Measurements from ENCODE around the gene CREB5. TPM values are rescaled to one million over a fixed set of nuclear protein-coding genes. Genes with fewer than 3 reads are reported as not detected.

The CREB5 gene
- total RNA-seq, 1 experiment from 2014 or later = 19.2 TPM

DNA sequence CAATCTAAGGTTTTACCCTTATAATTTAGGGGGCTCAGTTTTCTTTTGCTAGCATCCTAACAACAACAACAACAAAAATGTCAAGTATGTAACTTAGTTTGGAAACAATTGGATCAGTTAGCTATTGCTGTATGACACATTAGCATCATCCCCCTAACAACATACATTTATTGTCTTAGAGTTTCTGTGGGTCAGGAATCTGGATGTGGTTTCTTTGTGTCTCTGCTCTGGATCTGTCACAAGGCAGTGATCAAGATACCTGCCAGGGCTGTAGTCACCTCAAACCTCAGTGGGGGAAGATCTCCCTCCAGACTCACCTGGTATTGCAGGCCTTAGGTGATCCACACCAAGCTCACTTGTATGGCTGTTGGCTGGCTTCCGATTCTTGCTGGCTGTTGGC lies 18.3 kb downstream of the CREB5 start:
- no TSS peak for BruUV-seq (replicated peaks)
- H3K4me3 Mint-ChIP-seq (ENCODE audit: low read depth, unreplicated experiment) = no peak overlapping the region
- H3K4me1 Mint-ChIP-seq (ENCODE audit: low read depth, unreplicated experiment) = peaks cover 28% of the 10 kb centered on the region
- CTCF ChIA-PET = interaction anchor here (1.1 kb wide), 1 partner anchor 11 kb away, joined by 3 read pairs; no protein-coding TSS in a partner anchor
- no peaks in the 10 kb centered on the region for H3K36me3 Mint-ChIP-seq (ENCODE audit: insufficient read depth, unreplicated experiment)
- intact Hi-C loops (cut with micrococcal nuclease; ENCODE audit: unreplicated experiment) = no loop called here
- H3K27ac Mint-ChIP-seq (ENCODE audit: unreplicated experiment) = no peak overlapping the region
- H3K27me3 Mint-ChIP-seq (ENCODE audit: unreplicated experiment) = no peaks in the 10 kb centered on the region
- DNase-seq = no peak
- TF ChIP-seq, protein P1, sequence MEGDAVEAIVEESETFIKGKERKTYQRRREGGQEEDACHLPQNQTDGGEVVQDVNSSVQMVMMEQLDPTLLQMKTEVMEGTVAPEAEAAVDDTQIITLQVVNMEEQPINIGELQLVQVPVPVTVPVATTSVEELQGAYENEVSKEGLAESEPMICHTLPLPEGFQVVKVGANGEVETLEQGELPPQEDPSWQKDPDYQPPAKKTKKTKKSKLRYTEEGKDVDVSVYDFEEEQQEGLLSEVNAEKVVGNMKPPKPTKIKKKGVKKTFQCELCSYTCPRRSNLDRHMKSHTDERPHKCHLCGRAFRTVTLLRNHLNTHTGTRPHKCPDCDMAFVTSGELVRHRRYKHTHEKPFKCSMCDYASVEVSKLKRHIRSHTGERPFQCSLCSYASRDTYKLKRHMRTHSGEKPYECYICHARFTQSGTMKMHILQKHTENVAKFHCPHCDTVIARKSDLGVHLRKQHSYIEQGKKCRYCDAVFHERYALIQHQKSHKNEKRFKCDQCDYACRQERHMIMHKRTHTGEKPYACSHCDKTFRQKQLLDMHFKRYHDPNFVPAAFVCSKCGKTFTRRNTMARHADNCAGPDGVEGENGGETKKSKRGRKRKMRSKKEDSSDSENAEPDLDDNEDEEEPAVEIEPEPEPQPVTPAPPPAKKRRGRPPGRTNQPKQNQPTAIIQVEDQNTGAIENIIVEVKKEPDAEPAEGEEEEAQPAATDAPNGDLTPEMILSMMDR (IDR thresholded peaks at IDR 0.05; ENCODE audit: unreplicated experiment) = no peak
- no peaks in the 10 kb centered on the region for H3K9me3 Mint-ChIP-seq (ENCODE audit: low read depth, unreplicated experiment)

DNA sequence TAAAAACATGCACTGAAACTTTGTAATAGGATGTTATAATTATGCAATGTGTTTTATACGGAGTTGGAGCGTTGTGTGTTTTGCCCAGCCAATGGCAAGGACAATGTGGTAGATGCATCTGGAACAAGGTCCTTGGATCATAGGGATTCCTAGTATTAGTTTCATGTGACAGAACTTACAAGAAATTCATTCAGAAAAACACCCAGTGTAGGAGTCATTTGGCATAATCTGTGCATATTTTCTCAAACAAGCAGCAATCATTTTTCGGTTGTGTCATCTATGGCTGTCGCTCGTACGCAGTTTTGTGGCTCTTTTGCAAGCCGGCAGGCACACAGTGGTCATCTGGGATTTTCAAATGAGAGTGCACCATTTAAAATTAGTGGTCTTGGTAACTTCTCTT lies 19.8 kb downstream of the CREB5 start:
- CTCF ChIA-PET = interaction anchor here (0.5 kb wide), 1 partner anchor 176 kb away, joined by 3 read pairs; no protein-coding TSS in a partner anchor
- BruUV-seq (replicated peaks) = no TSS peak

DNA sequence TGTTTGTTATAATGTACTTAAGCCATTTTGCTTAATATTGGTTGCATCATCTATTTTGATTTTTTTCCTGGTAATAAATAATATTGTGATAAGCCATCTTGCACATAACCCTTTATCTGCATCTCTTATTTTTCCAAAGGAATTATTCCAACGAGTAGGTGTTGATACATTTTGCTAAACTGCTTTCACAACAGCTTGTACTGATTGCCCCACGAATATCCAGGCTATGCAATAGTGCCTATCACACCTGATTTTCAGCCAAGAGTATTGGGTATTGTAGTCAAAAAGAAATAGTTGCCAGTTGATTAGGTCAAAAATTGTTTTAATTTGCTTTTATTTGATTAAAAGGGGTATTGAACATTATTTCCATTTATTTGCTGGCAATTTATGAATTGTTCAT lies 20.7 kb downstream of the CREB5 start:
- BruUV-seq (replicated peaks) = no TSS peak
- H3K4me1 Mint-ChIP-seq (ENCODE audit: low read depth, unreplicated experiment) = peaks cover 36% of the 10 kb centered on the region
- no peak for DNase-seq
- TF ChIP-seq, protein P1 (IDR thresholded peaks at IDR 0.05; ENCODE audit: unreplicated experiment) = no peak
- H3K4me3 Mint-ChIP-seq (ENCODE audit: low read depth, unreplicated experiment) = no peak overlapping the region
- no peak overlapping the region for H3K27ac Mint-ChIP-seq (ENCODE audit: unreplicated experiment)
- H3K27me3 Mint-ChIP-seq (ENCODE audit: unreplicated experiment) = no peaks in the 10 kb centered on the region
- intact Hi-C loops (cut with micrococcal nuclease; ENCODE audit: unreplicated experiment) = no loop called here
- no peaks in the 10 kb centered on the region for H3K36me3 Mint-ChIP-seq (ENCODE audit: insufficient read depth, unreplicated experiment)
- no peaks in the 10 kb centered on the region for H3K9me3 Mint-ChIP-seq (ENCODE audit: low read depth, unreplicated experiment)
- CTCF ChIA-PET = no interaction called here

More for the DNA sequence above, 19.8 kb downstream of the CREB5 start:
- Mint-ChIP-seq H3K36me3 (ENCODE audit: insufficient read depth, unreplicated experiment) (no peaks in the 10 kb centered on the region), H3K9me3 (ENCODE audit: low read depth, unreplicated experiment) (no peaks in the 10 kb centered on the region), H3K4me3 (ENCODE audit: low read depth, unreplicated experiment) (no peak overlapping the region), H3K27ac (ENCODE audit: unreplicated experiment) (no peak overlapping the region), H3K27me3 (ENCODE audit: unreplicated experiment) (no peaks in the 10 kb centered on the region), H3K4me1 (ENCODE audit: low read depth, unreplicated experiment) (peaks cover 36% of the 10 kb centered on the region)
- TF ChIP-seq, protein P1 (IDR thresholded peaks at IDR 0.05; ENCODE audit: unreplicated experiment) = no peak
- intact Hi-C loops (cut with micrococcal nuclease; ENCODE audit: unreplicated experiment) = no loop called here
- no peak for DNase-seq

DNA sequence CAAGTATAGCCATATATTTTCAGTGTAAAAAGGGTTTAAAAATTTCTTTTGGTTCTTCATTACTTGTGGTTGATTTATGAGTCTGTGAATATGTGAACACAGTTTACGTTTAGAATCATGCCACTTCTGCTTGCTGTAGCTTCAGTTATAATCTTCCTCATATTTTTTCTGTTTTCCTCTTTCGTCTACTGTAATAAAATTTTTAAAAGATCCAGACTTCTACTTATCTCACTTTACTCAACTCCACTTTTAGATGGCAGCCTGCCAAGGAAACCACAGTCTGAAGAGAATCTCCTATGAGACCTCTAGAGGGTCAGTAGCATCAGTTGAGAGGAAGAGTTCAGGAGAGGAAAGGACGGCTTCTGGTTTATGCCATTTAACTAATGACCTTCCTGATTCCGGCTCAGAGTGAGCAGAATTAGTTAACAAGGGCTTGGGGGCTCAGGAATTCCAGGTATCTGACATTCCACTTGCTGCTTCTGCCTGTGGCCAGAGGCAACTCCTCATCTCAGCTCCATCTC lies 21.4 kb downstream of the CREB5 start:
- intact Hi-C loops (cut with micrococcal nuclease; ENCODE audit: unreplicated experiment) = no loop called here
- TF ChIP-seq, protein P1 (IDR thresholded peaks at IDR 0.05; ENCODE audit: unreplicated experiment) = no peak
- H3K4me1 Mint-ChIP-seq (ENCODE audit: low read depth, unreplicated experiment) = peaks cover 36% of the 10 kb centered on the region
- no peaks in the 10 kb centered on the region for H3K36me3 Mint-ChIP-seq (ENCODE audit: insufficient read depth, unreplicated experiment)
- peak; percentile 42 for DNase-seq
- CTCF ChIA-PET = interaction anchor here (0.6 to 1.1 kb wide), 2 partner anchors 23 to 44 kb away, joined by 3 read pairs; no protein-coding TSS in a partner anchor
- H3K9me3 Mint-ChIP-seq (ENCODE audit: low read depth, unreplicated experiment) = no peaks in the 10 kb centered on the region
- H3K4me3 Mint-ChIP-seq (ENCODE audit: low read depth, unreplicated experiment) = no peak overlapping the region
- BruUV-seq (replicated peaks) = no TSS peak
- H3K27me3 Mint-ChIP-seq (ENCODE audit: unreplicated experiment) = no peaks in the 10 kb centered on the region
- no peak overlapping the region for H3K27ac Mint-ChIP-seq (ENCODE audit: unreplicated experiment)

All from Calu3 (cell line).